Measurements from ENCODE around the gene ORAI1.
"Not testable (repeated sequence)": the region's sequence is repeated elsewhere in the genome, so short reads cannot be mapped to it uniquely, and the experiment has no call there.

The ORAI1 gene

GRCh38 chr12:121626087-121626852, at the start of gene ORAI1:
ORAI1 (plus strand) TSS chr12:121626530.
- peak; percentile 97 to 98 for DNase-seq (ENCODE audit: low read depth in 2 of 2)

DNA sequence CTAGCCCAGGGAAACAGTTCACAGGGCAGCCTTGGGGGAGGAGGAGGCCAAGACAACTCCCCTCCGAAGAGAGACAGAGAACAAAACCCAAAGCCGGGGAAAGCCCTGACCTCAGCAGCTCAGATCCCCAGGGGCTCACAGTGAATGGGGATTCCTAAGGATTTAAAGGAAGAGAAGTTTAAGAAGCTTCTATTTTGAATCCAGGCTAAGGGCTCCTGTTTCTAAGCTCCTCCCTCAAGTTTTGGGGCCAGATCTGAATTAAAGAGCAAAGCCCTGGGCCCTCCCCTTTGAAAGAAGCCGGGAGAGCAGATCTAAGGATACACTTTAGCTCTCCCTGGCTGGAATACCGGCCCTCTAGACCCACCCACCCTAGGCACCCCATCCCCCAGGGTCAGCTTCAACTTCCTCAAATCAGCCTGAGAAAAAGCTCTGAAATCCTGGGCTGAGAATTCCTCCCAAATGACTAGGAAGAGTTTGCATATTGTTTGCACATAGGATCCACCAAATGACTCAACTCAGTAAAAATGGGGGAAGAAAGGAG, 49.4 kb upstream of the ORAI1 start:
- no peak for DNase-seq (ENCODE audit: low read depth in 2 of 2)

- no peak for DNase-seq (ENCODE audit: low read depth in 2 of 2)
Observed at GRCh38 chr12:121577443-121578180, 48.7 kb upstream of the ORAI1 start.

GRCh38 chr12:121578230-121579189, 47.8 kb upstream of the ORAI1 start:
- no peak for DNase-seq (ENCODE audit: low read depth in 2 of 2)

DNA sequence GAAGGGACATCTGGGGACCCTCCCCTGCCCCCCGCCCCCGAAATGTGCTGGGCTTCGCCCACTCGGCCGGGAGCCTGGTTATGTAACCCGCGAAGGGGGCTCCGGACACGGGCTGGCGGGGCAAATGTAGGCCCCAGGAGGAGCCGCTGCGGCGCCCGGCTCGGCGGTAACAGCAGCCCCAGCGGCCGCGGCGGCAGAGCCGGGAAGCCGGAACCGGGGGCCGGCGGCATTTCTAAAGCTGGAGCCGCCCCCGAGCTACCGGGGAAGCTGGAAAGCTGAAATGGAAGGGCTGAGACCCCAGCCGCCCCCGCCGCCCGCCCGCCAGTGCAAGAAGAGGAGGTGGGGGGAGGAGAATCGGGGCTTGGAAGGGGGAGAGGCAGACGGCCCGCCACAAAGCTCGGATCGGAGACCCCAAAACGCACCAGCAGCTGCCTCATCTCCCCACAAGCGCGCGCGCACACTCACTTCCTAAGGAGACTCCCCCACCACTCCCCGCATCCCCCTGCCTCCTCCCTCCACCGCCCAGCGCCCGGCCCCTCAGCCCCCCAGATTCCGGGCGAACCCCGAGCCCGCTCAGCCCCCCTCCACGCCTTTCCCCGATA, 47.0 kb upstream of the ORAI1 start:
- no peak for DNase-seq (ENCODE audit: low read depth in 2 of 2)

GRCh38 chr12:121579981-121580868, 46.1 kb upstream of the ORAI1 start:
- DNase-seq (ENCODE audit: low read depth in 2 of 2) = peak; percentile 49

- DNase-seq (ENCODE audit: low read depth in 2 of 2) = no peak
Observed at GRCh38 chr12:121580959-121581685, 45.2 kb upstream of the ORAI1 start, which contains the start of gene KDM2B. KDM2B (minus strand) TSS chr12:121581023; CDS start chr12:121580911, 112 bp downstream.

GRCh38 chr12:121581686-121582429, 44.5 kb upstream of the ORAI1 start:
- DNase-seq (ENCODE audit: low read depth in 2 of 2) = no peak

- no peak for DNase-seq (ENCODE audit: low read depth in 2 of 2)
Observed at GRCh38 chr12:121582583-121583333, 43.6 kb upstream of the ORAI1 start.

DNA sequence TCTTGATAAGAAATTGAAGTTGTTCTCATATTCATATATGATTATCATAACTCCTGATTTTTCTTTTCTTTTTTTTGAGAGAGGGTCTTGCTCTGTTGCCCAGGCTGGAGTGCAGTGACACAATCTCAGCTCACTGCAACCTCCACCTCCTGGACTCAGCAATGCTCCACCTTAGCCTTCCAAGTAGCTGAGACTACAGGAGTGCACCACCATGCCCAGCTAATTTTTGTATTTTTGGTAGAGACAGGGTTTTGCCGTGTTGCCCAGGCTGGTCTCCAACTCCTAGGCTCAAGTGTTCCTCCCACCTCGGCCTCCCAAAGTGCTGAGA, 43.0 kb upstream of the ORAI1 start:
- not testable (repeated sequence) for DNase-seq (ENCODE audit: low read depth in 2 of 2)

GRCh38 chr12:121584885-121585284, 41.4 kb upstream of the ORAI1 start:
- DNase-seq (ENCODE audit: low read depth in 2 of 2) = not testable (repeated sequence)

GRCh38 chr12:121590476-121591143, 35.7 kb upstream of the ORAI1 start:
- DNase-seq (ENCODE audit: low read depth in 2 of 2) = peak; percentile 55 to 64

DNA sequence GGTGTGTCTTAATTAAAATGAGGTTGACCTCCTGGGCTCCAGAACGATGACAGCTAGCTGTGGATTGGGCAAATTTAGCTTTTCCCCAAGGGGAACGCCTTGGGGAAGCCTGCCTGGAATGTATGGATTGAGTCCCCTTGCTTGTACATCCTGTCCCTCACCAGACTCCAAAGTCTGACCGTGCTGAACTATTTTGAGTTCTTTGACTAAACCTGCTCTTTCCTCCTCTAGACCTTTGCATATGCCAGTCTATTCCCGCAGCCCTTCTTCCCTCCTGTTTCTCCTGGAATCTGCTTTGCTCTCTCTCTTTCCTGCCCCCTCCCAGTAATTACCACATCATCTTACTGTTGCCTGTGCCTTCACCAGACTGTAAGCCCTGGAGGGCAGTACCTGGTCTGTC, 34.0 kb upstream of the ORAI1 start:
- no peak for DNase-seq (ENCODE audit: low read depth in 2 of 2)

GRCh38 chr12:121595520-121595919, 30.8 kb upstream of the ORAI1 start:
- no peak for DNase-seq (ENCODE audit: low read depth in 2 of 2)

GRCh38 chr12:121596526-121596925, 29.8 kb upstream of the ORAI1 start:
- DNase-seq (ENCODE audit: low read depth in 2 of 2) = no peak

DNA sequence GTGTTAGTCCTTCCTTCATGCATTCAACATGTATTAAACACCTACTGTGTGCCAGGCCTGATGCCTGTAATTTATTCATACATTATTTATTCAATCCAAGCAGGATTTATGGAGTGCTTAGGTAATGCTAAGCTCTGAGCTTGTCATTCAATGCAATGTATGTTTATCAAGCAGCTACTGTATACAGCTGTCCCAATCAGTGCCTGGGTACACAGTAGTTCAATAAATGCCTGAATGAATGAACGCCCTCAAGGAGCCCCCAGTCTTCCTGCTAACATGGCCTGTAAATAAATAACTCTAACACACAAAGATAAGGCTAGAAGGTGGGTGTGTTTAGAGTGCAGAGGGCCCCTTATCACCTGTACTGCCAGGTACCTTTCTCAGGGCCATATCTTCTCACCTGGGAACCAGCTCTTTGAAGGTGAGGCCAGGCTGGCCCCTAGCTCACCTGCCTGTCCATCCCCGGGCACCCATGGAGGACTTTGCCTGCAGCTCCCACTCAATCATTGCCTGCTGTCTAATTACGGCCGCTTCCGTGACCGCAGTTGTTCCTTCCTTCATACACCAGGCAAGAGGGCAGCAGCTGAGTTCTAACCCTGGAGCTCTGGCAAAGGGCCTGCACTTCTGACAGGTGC, 25.5 kb upstream of the ORAI1 start:
- DNase-seq (ENCODE audit: low read depth in 2 of 2) = no peak

GRCh38 chr12:121602766-121603165, 23.6 kb upstream of the ORAI1 start:
- DNase-seq (ENCODE audit: low read depth in 2 of 2) = no peak
